ENCODE data around the gene OLR1.

Gene OLR1

DNA sequence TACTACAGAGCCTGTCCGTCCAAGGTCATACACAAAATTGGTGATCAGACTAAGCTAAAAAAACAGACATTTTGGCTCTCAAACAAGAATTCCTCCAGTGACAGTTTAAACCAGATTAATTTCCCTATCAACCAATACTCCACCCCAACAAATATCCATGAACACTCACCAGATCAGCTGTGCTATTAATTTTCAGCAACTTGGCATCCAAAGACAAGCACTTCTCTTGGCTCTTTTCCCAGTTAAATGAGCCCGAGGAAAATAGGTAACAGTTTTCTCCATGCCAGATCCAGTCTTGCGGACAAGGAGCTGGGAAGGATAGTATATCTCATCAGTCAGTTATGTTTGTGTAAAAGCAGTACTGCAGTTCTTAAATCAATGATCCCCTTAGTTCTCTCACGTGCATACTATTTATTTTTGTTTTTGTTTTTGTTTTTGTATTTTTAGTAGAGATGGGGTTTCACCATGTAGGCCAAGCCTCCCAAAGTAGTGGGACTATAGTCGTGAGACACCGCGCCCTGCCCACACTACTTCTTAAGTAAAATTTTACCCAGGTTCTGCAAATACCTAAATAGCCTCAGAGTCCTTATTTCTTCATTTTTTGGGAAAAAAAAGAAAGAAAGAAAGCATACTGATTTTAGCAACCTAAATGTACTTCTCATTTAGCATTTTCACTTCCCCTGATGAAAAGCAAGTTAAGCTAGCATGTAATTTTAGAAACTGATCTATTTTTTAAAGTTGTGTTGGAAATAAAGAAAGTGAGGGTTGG lies 11.1 kb downstream of the OLR1 start:
- TF ChIP-seq, protein P1, sequence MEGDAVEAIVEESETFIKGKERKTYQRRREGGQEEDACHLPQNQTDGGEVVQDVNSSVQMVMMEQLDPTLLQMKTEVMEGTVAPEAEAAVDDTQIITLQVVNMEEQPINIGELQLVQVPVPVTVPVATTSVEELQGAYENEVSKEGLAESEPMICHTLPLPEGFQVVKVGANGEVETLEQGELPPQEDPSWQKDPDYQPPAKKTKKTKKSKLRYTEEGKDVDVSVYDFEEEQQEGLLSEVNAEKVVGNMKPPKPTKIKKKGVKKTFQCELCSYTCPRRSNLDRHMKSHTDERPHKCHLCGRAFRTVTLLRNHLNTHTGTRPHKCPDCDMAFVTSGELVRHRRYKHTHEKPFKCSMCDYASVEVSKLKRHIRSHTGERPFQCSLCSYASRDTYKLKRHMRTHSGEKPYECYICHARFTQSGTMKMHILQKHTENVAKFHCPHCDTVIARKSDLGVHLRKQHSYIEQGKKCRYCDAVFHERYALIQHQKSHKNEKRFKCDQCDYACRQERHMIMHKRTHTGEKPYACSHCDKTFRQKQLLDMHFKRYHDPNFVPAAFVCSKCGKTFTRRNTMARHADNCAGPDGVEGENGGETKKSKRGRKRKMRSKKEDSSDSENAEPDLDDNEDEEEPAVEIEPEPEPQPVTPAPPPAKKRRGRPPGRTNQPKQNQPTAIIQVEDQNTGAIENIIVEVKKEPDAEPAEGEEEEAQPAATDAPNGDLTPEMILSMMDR (IDR thresholded peaks at IDR 0.05; ENCODE audit: low read depth, low read length): no peak

DNA sequence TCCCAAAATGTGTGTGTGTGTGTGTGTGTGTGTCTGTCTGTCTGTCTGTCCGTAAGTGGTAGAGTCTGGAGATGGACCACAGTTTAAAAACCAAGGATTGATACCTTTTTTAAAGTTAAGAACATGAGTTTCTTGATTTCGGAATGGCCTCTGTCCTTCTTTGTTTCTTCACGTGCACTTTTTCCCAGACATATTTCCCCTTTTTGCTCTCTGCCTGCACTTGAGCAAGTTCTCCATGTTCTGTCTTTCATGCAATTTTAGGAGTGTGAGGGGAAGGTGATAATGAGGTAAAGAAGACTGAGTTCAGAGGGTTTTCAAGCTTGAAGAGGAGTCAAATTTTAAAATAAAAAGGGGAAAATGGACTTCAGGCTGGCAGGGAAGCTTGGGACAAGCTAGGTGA lies 12.7 kb downstream of the OLR1 start:
- TF ChIP-seq, protein P1 (IDR thresholded peaks at IDR 0.05; ENCODE audit: low read depth, low read length): no peak
- DNase-seq (ENCODE audit: extremely low read depth, low read depth): no peak

More for the DNA sequence above, 11.1 kb downstream of the OLR1 start:
- DNase-seq (ENCODE audit: extremely low read depth, low read depth): no peak

DNA sequence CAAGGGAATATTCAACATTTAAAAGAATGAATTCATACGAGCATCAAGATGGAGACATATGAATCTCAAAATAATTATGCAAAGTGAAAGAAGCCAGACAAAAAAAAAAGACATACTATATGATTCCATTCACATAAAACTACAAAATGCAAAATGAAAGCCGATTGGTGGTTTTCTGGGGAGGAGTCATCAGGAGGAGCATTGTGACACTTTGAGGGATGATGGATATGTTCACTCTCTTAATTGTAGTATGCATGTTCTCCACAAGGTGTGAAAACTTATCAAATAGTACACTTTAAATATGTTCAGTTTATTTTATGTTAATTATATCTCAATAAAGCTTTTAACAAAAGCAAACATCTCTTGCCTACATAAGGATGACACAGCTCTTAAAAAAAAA lies 13.5 kb downstream of the OLR1 start:
- DNase-seq (ENCODE audit: extremely low read depth, low read depth): no peak
- TF ChIP-seq, protein P1 (IDR thresholded peaks at IDR 0.05; ENCODE audit: low read depth, low read length): no peak

DNA sequence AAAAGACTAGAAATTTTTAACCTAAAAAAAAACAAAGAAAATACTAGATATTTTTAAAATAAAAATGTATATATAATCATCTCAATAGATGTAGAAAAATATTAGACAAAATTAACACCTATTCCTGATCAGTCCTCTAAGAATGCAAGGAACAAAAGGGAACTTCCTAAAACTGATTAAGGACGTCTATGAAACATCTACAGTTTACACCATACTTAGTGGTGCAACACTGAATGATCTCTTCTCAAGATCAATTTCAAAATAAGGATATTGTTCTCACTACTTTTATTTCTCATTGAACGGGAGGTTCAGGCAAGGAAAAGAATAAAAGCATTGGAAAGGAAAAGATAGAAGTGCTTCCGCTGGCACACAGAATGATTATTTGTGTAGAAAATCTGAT lies 16.0 kb downstream of the OLR1 start:
- TF ChIP-seq, protein P1 (IDR thresholded peaks at IDR 0.05; ENCODE audit: low read depth, low read length): no peak

DNA sequence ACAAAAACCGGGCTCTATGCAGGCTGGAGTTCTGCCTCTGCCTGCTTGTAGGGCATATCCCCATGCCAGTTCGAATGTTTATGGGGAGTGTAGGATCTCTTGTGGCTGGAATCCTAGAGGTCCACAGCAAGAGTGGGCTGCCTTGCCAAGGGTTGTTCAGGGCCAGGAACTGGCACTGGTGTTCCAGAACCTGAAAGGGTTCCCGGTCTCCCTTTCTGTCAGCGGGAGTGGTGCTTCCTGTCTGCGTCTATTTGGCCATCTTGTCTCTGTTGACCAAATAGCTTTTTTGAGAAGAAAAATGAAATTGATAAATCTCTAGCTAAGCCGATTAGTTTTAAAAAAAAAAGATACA lies 17.8 kb downstream of the OLR1 start:
- DNase-seq (ENCODE audit: extremely low read depth, low read depth): no peak
- TF ChIP-seq, protein P1 (IDR thresholded peaks at IDR 0.05; ENCODE audit: low read depth, low read length): no peak

More for the DNA sequence above, 16.0 kb downstream of the OLR1 start:
- no peak for DNase-seq (ENCODE audit: extremely low read depth, low read depth)

DNA sequence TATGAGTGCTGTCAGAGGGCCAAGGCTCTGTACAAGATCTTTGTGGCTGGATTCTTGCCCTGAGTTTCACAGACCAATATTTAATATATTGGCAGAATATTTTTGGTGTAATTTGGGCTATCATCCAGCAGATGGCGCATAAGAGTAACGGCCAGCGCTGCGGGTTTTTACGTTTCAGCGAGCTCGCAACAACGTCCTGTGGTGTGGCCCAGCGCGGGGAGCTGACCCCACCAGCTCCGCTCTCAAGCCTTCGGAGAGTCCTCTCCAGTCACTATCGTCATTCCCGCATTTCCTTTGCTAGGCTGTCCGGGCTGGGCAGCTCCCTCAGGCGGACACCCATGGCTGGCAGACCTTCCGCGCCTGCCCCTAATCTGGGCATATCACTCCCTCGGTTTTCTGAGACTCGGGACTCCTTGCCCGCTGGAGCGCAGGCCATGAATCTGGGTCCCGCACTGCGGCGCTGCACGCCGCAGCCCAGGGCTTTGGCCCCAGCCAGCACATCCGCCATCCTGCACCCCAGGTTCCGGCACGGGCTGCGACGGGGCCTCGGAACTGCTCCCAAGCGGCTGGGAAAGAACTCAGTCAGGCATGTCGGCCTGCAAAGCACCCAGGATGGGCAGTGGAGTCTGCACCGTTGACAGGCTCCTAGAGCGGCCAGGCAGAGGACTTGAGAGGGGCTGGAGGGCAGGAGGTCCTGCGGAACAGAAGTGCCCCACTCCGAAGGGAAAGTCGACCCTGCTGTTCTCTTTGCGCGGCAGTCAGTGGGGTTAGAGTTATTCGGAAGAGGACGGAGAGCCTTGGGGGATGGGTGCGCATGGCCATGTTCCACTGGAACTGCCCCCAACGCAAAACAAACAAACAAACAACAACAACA lies 18.4 kb downstream of the OLR1 start:
- DNase-seq (ENCODE audit: extremely low read depth, low read depth): no peak
- TF ChIP-seq, protein P1 (IDR thresholded peaks at IDR 0.05; ENCODE audit: low read depth, low read length): peak; percentile 68

DNA sequence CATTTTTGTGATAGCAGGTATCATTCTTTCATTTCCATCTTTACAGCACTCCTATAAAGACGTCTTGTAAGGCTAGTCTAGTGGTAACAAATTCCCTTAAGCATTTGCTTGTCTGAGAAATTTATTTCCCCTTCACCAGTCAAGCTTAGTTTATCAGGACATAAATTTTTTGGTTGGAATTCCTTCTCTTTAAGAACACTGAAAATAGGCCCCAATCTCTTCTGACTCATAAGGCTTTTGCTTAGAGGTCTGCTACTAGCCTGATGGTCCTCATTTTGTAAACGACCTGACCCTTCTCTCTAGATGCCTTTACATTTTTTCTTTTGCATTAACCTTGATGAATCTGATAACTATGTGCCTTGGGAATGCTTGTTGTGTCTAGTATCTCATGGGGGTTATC lies 20.3 kb downstream of the OLR1 start:
- TF ChIP-seq, protein P1 (IDR thresholded peaks at IDR 0.05; ENCODE audit: low read depth, low read length): no peak
- no peak for DNase-seq (ENCODE audit: extremely low read depth, low read depth)
